K562 (cell line): Measurements from ENCODE around the gene GALNT12. TPM values are rescaled to one million over a fixed set of nuclear protein-coding genes. Genes with fewer than 3 reads are reported as not detected.

Experiments
- ATAC-seq: fragments of 200-7000 bp; cut with Tn5 transposase; 3 replicates; pipeline ENCODE4 v1.9.1; 2020; ENCODE audit warnings: moderate library complexity
- BruUV-seq: library from RNA; stranded (reverse); fragments of 400-500 nt; replicated peaks from 2 replicates; lab custom pipeline; 2021; lab: Mats Ljungman, UMichigan
- CTCF ChIA-PET: fragments of 300-600 bp; formaldehyde crosslinking; extraction: SDS; loops from one replicate; lab custom pipeline; 2021; ENCODE audit warnings: low intra/inter-chr PET ratio; lab: Yijun Ruan, JAX
- POLR2A ChIA-PET: fragments of 300-600, 350-650 bp; sonication (Branson Sonifier 250); formaldehyde crosslinking; extraction: SDS; loops from one replicate; lab custom pipeline; 2021; ENCODE audit warnings: antibody characterized with exemption, inconsistent platforms; lab: Yijun Ruan, JAX
- DNase-seq, 4 experiments: peaks; one replicate each; pipeline versions ENCODE4 v3.0.0 to v3.0.0-alpha.2; 2011 to 2018; ENCODE audit warnings: low spot score in 3 of 4, mixed read lengths in 3 of 4; ENCODE audit errors: extremely low read depth in 1 of 4
- FAIRE-seq: peaks from 2 replicates; lab custom pipeline; 2011; peaks lifted over from hg19 to GRCh38; lab: Jason Lieb, UNC
- H2AFZ ChIP-seq: 2 replicates; pipeline ENCODE4 v1.6.0; 2011; ENCODE audit warnings: low read depth, low read length, control low read depth, inconsistent platforms
- H3K27ac ChIP-seq: fragments of 200-600 bp; 3 replicates; pipeline ENCODE4 v1.8.0; 2011; ENCODE audit warnings: low read depth, mild to moderate bottlenecking, control low read depth, inconsistent platforms, low read length, moderate library complexity, mixed read lengths; ENCODE audit errors: extremely low read depth
- H3K27me3 ChIP-seq, 2 experiments: fragments of 300-600 bp in 1 of 2; 2 replicates in 1 of 2; 3 replicates in 1 of 2; pipeline versions ENCODE4 v1.6.0 to v1.8.0; 2011; ENCODE audit warnings: inconsistent platforms in 2 of 2, low read length in 2 of 2, mild to moderate bottlenecking in 1 of 2, mixed read lengths in 1 of 2, moderate library complexity in 1 of 2; ENCODE audit not compliant: control insufficient read depth in 2 of 2, insufficient read depth in 2 of 2
- H3K36me3 ChIP-seq: fragments of 300-600 bp; 3 replicates; pipeline ENCODE4 v1.8.0; 2011; ENCODE audit warnings: mild to moderate bottlenecking, low read length, inconsistent platforms; ENCODE audit not compliant: control insufficient read depth, insufficient read depth
- H3K4me1 ChIP-seq, 2 experiments: fragments of 200-600 bp in 1 of 2; replicated peaks in 1 of 2; 2 replicates in 1 of 2; 3 replicates in 1 of 2; pipeline versions ENCODE4 v1.5.1 to v1.8.0; 2011; ENCODE audit warnings: inconsistent platforms in 2 of 2, low read length in 2 of 2, mild to moderate bottlenecking in 1 of 2, mixed read lengths in 1 of 2, moderate library complexity in 1 of 2; ENCODE audit not compliant: control insufficient read depth in 2 of 2, insufficient read depth in 2 of 2
- H3K4me2 ChIP-seq: 2 replicates; pipeline ENCODE4 v1.6.1; 2011; ENCODE audit warnings: low read length, control low read depth, inconsistent platforms, mixed read lengths; ENCODE audit not compliant: insufficient read depth
- H3K4me3 ChIP-seq: fragments of 200-600 bp; sonication (generic), shearing (Covaris generic); 2 replicates; pipeline ENCODE4 v1.5.1; 2016; ENCODE audit warnings: control low read depth, inconsistent platforms
- H3K79me2 ChIP-seq: fragments of 200-600 bp; 3 replicates; pipeline ENCODE4 v1.8.0; 2011; ENCODE audit warnings: low read length, inconsistent platforms; ENCODE audit not compliant: control insufficient read depth, insufficient read depth
- H3K9ac ChIP-seq, 2 experiments: 2 replicates each; pipeline versions ENCODE4 v1.6.0 to v1.6.1; 2011; ENCODE audit warnings: low read depth in 2 of 2, low read length in 2 of 2, control low read depth in 1 of 2, inconsistent platforms in 1 of 2, mild to moderate bottlenecking in 1 of 2, mixed read lengths in 1 of 2; ENCODE audit not compliant: insufficient read depth in 1 of 2
- H3K9me1 ChIP-seq: one replicate; pipeline ENCODE4 v1.6.0; 2011; ENCODE audit warnings: inconsistent platforms, mild to moderate bottlenecking, low read length, moderate library complexity; ENCODE audit not compliant: control insufficient read depth, insufficient read depth
- H3K9me3 ChIP-seq: replicated peaks from 2 replicates; pipeline ENCODE4 v1.5.1; 2011; ENCODE audit warnings: low read depth, low read length, inconsistent platforms; ENCODE audit not compliant: control insufficient read depth, insufficient read depth
- H4K20me1 ChIP-seq: replicated peaks from 2 replicates; pipeline ENCODE4 v1.6.1; 2011; ENCODE audit warnings: low read length, inconsistent platforms, mixed read lengths; ENCODE audit not compliant: control insufficient read depth, insufficient read depth
- NR0B1 ChIP-seq: fragments of 450-650 bp; IDR thresholded peaks from one replicate; pipeline ENCODE4 v1.6.1; 2018; ENCODE audit warnings: mild to moderate bottlenecking, moderate library complexity; ENCODE audit not compliant: partially characterized antibody
- POLR2G ChIP-seq: fragments of 200-400 bp; formaldehyde crosslinking; IDR thresholded peaks from 2 replicates; pipeline ENCODE4 v1.6.1; 2017; ENCODE audit warnings: low read depth, mild to moderate bottlenecking, antibody characterized with exemption, low read length, moderate library complexity
- TAF15 ChIP-seq: fragments of 200-400 bp; formaldehyde crosslinking; IDR thresholded peaks from 2 replicates; pipeline ENCODE4 v1.6.1; 2017; ENCODE audit warnings: mild to moderate bottlenecking, low read depth, low read length, moderate library complexity
- WGBS: fragments of 100-300 bp; shearing (Covaris generic); methylation state at CpG from one replicate; pipeline ENCODE4 v1.1.6; 2016; ENCODE audit warnings: low coverage, mixed read lengths; ENCODE audit not compliant: insufficient coverage; ENCODE audit errors: missing lambda C conversion rate; 5-methylcytosine and 5-hydroxymethylcytosine counted together
- in situ Hi-C: fragments of 300-500 bp; cut with MboI; formaldehyde crosslinking; loops from 4 replicates; pipeline ENCODE4 v1.15.0; 2018; ENCODE audit warnings: inconsistent platforms, mixed read lengths
- intact Hi-C: fragments of 100-400 bp; cut with micrococcal nuclease; formaldehyde crosslinking; loops from 2 replicates; pipeline ENCODE4 v1.14.2; 2022
- polyA plus RNA-seq, 8 experiments: library from polyadenylated mRNA; depleted of rRNA in 4 of 8; stranded (reverse) in 5 of 8; unstranded in 3 of 8; fragments of >200 nt; fragmentation: Nextera tagmentation in 2 of 8; fragmentation: Illumina TruSeq in 1 of 8; extraction: Ambion mirVana in 2 of 8; extraction: Trizol in 1 of 8; gene quantifications; 2 replicates each; pipeline versions ENCODE4 v1.2.1 to v1.2.3, GENCODE V29; 2011 to 2014; ENCODE audit warnings: inconsistent platforms in 1 of 8, missing spikeins in 1 of 8
- total RNA-seq, 7 experiments: library from RNA; depleted of rRNA in 6 of 7; stranded (reverse); fragments of >200 nt in 6 of 7; fragmentation: Illumina TruSeq in 2 of 7; extraction: Trizol in 2 of 7; gene quantifications; 2 replicates each; pipeline versions ENCODE4 v1.2.1 to v1.2.3, GENCODE V29; 2011 to 2021; ENCODE audit warnings: low replicate concordance in 1 of 7

Gene GALNT12
- total and polyA plus RNA-seq, 9 of the 15 experiments (the other 6 are each of a cell fraction or from before 2014, with no cell fraction given): 29.7 to 82.9 (median 44.2) TPM

GRCh38 chr9:98784831-98785806 is 22.4 kb upstream of the GALNT12 start:
- peaks cover 92% of the 10 kb centered on the region for H3K36me3 ChIP-seq
- ChIA-PET POLR2A (interaction anchor here (0.6 to 0.7 kb wide), 3 partner anchors 319 to 1024 kb away, joined by 3 to 5 read pairs (median 3); no protein-coding TSS in a partner anchor), CTCF (no interaction called here)
- no peak overlapping the region for H3K4me3 ChIP-seq
- H3K4me1 ChIP-seq: peaks cover 9 to 15% of the 10 kb centered on the region in 2 experiments; a peak in 4 of 5 replicates
- H3K9me3 ChIP-seq: no peaks in the 10 kb centered on the region
- H3K27me3 ChIP-seq: no peaks in the 10 kb centered on the region
- WGBS: 79% methylated on average over 11 of the region's 11 CpGs
- intact Hi-C loops: no loop called here
- FAIRE-seq (no peak), DNase-seq (no peak), ATAC-seq (no peak)
- peaks cover 13% of the 10 kb centered on the region for H4K20me1 ChIP-seq
- H3K9me1 ChIP-seq: no peaks in the 10 kb centered on the region
- H3K9ac ChIP-seq: no peak overlapping the region
- H3K79me2 ChIP-seq: peaks cover 12% of the 10 kb centered on the region
- H3K27ac ChIP-seq: no peak overlapping the region
- BruUV-seq: no TSS peak
- no peak overlapping the region for H3K4me2 ChIP-seq
- in situ Hi-C loops: loop anchor here (25.0 kb wide), 1 partner anchor 873 kb away; the partner anchor contains the start of gene TRMO
- no peak overlapping the region for H2AFZ ChIP-seq
- no peak for TF ChIP-seq TAF15
- TF ChIP-seq POLR2G: peak; percentile 55
- no peak for TF ChIP-seq NR0B1
